ES-I3 (cell line): ENCODE results near the gene NELFE.
A peak's percentile ranks its signal among the peaks of the same experiment; 100 is the strongest.
"Not testable (repeated sequence)": the region's sequence is repeated elsewhere in the genome, so short reads cannot be mapped to it uniquely, and the experiment has no call there.

Source experiments
- H3K36me3 ChIP-seq: 2 replicates; pipeline ENCODE4 v1.6.1; 2013; ENCODE audit warnings: mild to moderate bottlenecking, low read length, control low read depth, moderate library complexity; ENCODE audit not compliant: insufficient read depth
- H3K4me1 ChIP-seq: 2 replicates; pipeline ENCODE4 v1.6.1; 2013; ENCODE audit warnings: mild to moderate bottlenecking, control low read depth, low read length; ENCODE audit not compliant: insufficient read depth
- H3K9ac ChIP-seq: 2 replicates; pipeline ENCODE4 v1.6.1; 2013; ENCODE audit warnings: low read depth, mild to moderate bottlenecking, low read length, moderate library complexity
- H3K9me3 ChIP-seq: 2 replicates; pipeline ENCODE4 v1.6.1; 2013; ENCODE audit warnings: mild to moderate bottlenecking, low read length, moderate library complexity; ENCODE audit not compliant: control insufficient read depth, insufficient read depth

The NELFE gene

DNA sequence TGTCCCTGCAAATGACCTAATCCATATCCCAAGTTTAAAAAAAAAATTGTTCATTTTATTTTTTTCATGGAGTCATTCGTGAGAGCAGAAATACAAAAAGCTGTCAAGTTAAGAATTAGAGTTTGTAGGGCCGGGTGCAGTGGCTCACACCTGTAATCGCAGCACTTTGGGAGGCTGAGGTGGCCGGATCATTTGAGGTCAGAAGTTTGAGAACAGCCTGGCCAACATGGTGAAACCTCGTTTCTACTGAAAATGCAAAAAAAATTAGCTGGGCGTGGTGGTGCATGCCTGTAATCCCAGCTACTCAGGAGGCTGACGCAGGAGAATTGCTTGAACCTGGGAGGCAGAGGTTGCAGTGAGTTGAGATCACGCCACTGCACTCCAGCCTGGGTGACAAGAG lies 52.0 kb downstream of the NELFE start:
- not testable (repeated sequence) for H3K36me3 ChIP-seq, H3K9ac ChIP-seq, H3K9me3 ChIP-seq, H3K4me1 ChIP-seq

DNA sequence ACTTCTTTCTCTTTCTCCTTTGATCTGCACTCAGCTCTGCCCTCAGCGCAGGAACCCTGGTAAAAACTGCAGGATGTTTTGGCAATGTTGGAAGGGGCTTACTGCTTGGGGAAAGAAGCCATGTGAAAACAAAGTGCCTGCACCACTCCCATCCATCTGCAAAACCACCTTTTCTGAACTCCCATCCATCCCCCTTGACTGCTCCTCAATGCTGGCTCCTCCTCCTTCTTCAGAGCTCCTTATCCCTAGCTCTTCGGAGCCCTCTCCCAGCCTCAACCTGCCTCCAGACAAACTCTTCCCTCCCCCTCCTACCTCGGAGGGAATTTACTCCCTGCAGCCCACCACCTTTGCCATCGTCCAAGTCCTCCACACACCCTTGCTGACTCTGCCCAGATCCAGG lies 52.6 kb downstream of the NELFE start:
- no peaks in the 10 kb centered on the region for H3K36me3 ChIP-seq
- 0 out of 2 replicates have a peak overlapping the region, but pooled peaks have one; percentile 2 for H3K9ac ChIP-seq
- no peaks in the 10 kb centered on the region for H3K9me3 ChIP-seq
- H3K4me1 ChIP-seq = peaks cover 9% of the 10 kb centered on the region; the same call in 1 of the 2 replicates

- peaks cover 9% of the 10 kb centered on the region; the same call in 1 of the 2 replicates for H3K4me1 ChIP-seq
- no peak overlapping the region for H3K9ac ChIP-seq
- no peaks in the 10 kb centered on the region for H3K36me3 ChIP-seq
- no peaks in the 10 kb centered on the region for H3K9me3 ChIP-seq
These were observed 53.7 kb downstream of the NELFE start for GRCh38 chr6:31905041-31905440.

GRCh38 chr6:31903957-31904356 lies 54.8 kb downstream of the NELFE start:
- Histone ChIP-seq H3K9me3 (no peaks in the 10 kb centered on the region), H3K4me1 (peaks cover 9% of the 10 kb centered on the region; the same call in 1 of the 2 replicates), H3K9ac (no peak overlapping the region)

More at GRCh38 chr6:31903957-31904356, 54.8 kb downstream of the NELFE start:
- H3K36me3 ChIP-seq = no peaks in the 10 kb centered on the region
